Suprapubic skin (tissue), 4 donors: ENCODE measurements around the gene LTBR. TPM values are rescaled to one million over a fixed set of nuclear protein-coding genes. Genes with fewer than 3 reads are reported as not detected.
A peak's percentile ranks its signal among the peaks of the same experiment; 100 is the strongest.
"Not testable (repeated sequence)": the region's sequence is repeated elsewhere in the genome, so short reads cannot be mapped to it uniquely, and the experiment has no call there.

Source experiments
- DNase-seq, 2 donors: peaks; one replicate each; pipeline ENCODE4 v3.0.0-alpha.2; 2019; ENCODE audit warnings: low spot score in 2 of 2
- H3K27ac ChIP-seq: fragments of 200-600 bp; sonication (generic); one replicate; pipeline ENCODE4 v1.5.1; 2019
- H3K27me3 ChIP-seq: fragments of 200-600 bp; sonication (generic); one replicate; pipeline ENCODE4 v1.5.1; 2019
- H3K36me3 ChIP-seq: fragments of 200-600 bp; sonication (generic); one replicate; pipeline ENCODE4 v1.5.1; 2019
- H3K4me1 ChIP-seq: fragments of 200-600 bp; sonication (generic); one replicate; pipeline ENCODE4 v1.5.1; 2019
- H3K4me3 ChIP-seq: fragments of 200-600 bp; sonication (generic); one replicate; pipeline ENCODE4 v1.5.1; 2019; ENCODE audit warnings: mild to moderate bottlenecking
- H3K9me3 ChIP-seq: fragments of 200-600 bp; sonication (generic); one replicate; pipeline ENCODE4 v1.5.1; 2019
- CTCF ChIP-seq, 2 donors: fragments of 200-600 bp in 1 of 2; fragments of 450-650 bp in 1 of 2; sonication (generic) in 1 of 2; IDR thresholded peaks; one replicate each; pipeline ENCODE4 v1.5.1; 2016 to 2019; ENCODE audit warnings: antibody characterized with exemption in 2 of 2, mild to moderate bottlenecking in 1 of 2, moderate library complexity in 1 of 2
- EP300 ChIP-seq: sonication (generic); formaldehyde crosslinking; IDR thresholded peaks from one replicate; pipeline ENCODE4 v1.6.1; 2017; ENCODE audit warnings: antibody characterized with exemption
- POLR2A ChIP-seq, 2 donors: fragments of 450-650 bp; IDR thresholded peaks; one replicate each; pipeline ENCODE4 v1.6.1; 2017; ENCODE audit warnings: antibody characterized with exemption in 2 of 2, mild to moderate bottlenecking in 2 of 2, moderate library complexity in 2 of 2
- POLR2AphosphoS5 ChIP-seq, 3 donors: sonication (generic); formaldehyde crosslinking; IDR thresholded peaks; one replicate each; pipeline ENCODE4 v1.6.1; 2017; ENCODE audit warnings: antibody characterized with exemption in 3 of 3
- WGBS: methylation state at CpG from one replicate; pipeline ENCODE4 v1.1.5; 2018; 5-methylcytosine and 5-hydroxymethylcytosine counted together
- total RNA-seq, 4 donors: library from RNA; depleted of rRNA; stranded (reverse); fragments of >200 nt; gene quantifications; one replicate each; pipeline ENCODE4 v1.1.0, GENCODE V29; 2016

The LTBR gene
- total RNA-seq, 4 donors from 2014 or later, result 157 to 297 (median 204) TPM

DNA sequence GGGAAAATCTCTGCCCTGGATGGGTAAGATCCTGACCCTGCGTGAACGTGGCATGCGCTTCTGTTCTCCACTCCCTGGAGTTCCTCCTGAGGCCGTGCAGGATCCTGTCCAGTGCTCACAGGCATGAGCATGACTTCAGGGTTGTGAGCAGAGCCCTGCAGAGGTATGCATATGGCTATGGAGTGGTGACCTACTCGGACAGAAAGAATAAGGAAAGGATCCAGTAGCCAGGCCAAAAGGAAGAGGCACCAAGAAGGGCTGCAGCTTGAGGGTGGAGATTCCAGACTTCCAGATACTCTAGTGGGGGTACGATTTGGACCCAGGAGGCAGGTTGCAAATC lies 40.0 kb downstream of the LTBR start:
- WGBS, result 63% methylated on average over 6 of the region's 6 CpGs
- H3K4me1 ChIP-seq, result peaks cover 8% of the 10 kb centered on the region
- H3K36me3 ChIP-seq, result no peaks in the 10 kb centered on the region
- H3K4me3 ChIP-seq, result no peak overlapping the region
- no peak for TF ChIP-seq POLR2A (IDR thresholded peaks at IDR 0.05)
- no peak for TF ChIP-seq CTCF (IDR thresholded peaks at IDR 0.05)
- TF ChIP-seq EP300, result no peak
- no peak for TF ChIP-seq POLR2AphosphoS5 (IDR thresholded peaks at IDR 0.05)
- H3K9me3 ChIP-seq, result no peaks in the 10 kb centered on the region
- no peak overlapping the region for H3K27ac ChIP-seq
- no peaks in the 10 kb centered on the region for H3K27me3 ChIP-seq
- DNase-seq, result no peak

GRCh38 chr12:6424866-6425265 lies 40.9 kb downstream of the LTBR start:
- WGBS, result 87% methylated on average over 8 of the region's 8 CpGs
- no peak for DNase-seq
- Histone ChIP-seq H3K36me3 (no peaks in the 10 kb centered on the region), H3K4me1 (peaks cover 11% of the 10 kb centered on the region), H3K27ac (no peak overlapping the region), H3K27me3 (no peaks in the 10 kb centered on the region), H3K9me3 (no peaks in the 10 kb centered on the region), H3K4me3 (no peak overlapping the region)
- TF ChIP-seq EP300 (no peak), POLR2A (IDR thresholded peaks at IDR 0.05) (no peak), CTCF (IDR thresholded peaks at IDR 0.05) (no peak), POLR2AphosphoS5 (IDR thresholded peaks at IDR 0.05) (no peak)

DNA sequence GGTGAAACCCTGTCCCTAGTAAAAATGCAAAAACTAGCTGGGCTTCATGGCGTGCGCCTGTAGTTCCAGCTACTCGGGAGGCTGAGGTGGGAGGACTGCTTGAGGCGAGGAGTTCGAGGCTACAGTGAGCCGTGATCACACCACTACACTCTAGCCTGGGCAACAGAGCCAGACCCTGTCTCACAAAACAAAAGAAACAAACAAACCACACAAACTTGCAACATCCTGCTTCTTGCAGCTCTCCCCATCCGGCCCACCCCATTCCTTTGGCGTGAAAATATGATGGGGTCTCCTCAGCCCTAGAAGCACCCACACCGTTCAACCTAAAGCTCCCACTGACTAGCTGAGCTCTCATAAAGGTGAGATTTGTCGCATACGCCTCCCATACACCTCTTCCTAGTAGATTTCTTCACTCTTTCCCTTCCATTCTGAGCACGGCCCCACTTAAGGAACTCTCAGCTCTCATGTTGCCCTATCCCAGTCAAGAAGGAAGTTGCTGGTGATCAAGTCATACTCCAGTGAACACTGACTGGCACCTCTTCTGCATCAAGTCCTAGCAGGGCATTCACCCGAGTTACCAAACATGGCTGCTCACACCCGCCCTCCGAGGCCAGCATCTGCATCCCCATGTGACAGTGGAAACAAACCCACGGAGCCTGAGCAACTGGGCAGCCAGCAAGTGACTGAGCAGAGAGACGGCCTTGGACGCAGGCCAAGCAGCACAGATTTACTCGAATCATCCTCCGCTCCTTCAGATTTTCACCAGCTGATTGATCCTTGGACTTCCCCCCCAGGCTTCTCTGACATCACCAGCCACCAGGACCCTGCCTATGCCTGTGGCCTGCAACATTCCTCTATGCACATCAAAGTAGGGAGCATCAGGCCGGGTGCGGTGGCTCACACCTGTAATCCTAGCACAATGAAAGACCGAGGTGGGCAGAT lies 41.9 kb downstream of the LTBR start:
- no peak for TF ChIP-seq CTCF (IDR thresholded peaks at IDR 0.05)
- no peak for TF ChIP-seq POLR2AphosphoS5 (IDR thresholded peaks at IDR 0.05)
- no peak for TF ChIP-seq EP300
- TF ChIP-seq POLR2A (IDR thresholded peaks at IDR 0.05), result no peak
- Histone ChIP-seq H3K27me3 (no peaks in the 10 kb centered on the region), H3K4me1 (peaks cover 19% of the 10 kb centered on the region), H3K27ac (no peak overlapping the region), H3K4me3 (no peak overlapping the region), H3K9me3 (no peaks in the 10 kb centered on the region), H3K36me3 (no peaks in the 10 kb centered on the region)
- 81% methylated on average over 23 of the region's 23 CpGs for WGBS
- DNase-seq, result peak in 1 of 2 donors; percentile 60

DNA sequence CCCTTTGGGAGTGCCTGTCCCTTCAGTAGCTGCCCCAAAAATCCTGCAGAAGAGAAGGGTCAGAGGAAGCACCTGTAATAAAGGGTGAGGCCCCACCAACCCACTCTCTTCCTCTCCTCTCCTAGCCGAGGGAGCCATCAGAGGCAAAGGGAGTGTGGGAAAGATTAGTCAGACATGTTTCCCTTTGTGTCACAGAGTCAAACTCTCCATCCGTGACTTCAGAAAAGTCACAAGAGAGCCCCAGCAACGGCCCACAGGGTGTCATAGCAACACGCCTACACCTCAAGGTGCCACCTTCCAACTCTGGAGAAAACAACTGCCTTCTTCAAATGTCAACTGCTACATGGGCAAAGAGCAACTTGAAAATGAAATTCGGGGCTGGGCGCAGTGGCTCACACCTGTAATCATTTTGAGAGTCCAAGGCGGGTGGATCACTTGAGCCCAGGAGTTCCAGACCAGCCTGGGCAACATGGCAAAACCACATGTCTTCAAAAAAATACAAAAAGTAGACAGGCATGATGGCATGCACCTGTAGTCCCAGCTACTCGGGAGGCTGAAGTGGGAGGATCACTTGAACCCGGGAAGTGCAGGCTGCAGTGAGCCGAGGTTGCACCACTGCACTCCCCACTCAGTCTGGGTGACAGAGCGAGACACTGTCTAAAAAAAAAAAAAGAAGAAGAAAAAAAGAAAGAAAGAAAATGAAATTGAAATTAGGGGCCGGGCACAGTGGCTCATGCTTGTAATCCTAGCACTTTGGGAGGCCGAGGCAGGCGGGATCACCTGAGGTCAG lies 43.1 kb downstream of the LTBR start:
- Histone ChIP-seq H3K9me3 (no peaks in the 10 kb centered on the region), H3K4me3 (no peak overlapping the region), H3K27me3 (no peaks in the 10 kb centered on the region), H3K36me3 (no peaks in the 10 kb centered on the region), H3K27ac (no peak overlapping the region), H3K4me1 (peaks cover 25% of the 10 kb centered on the region)
- TF ChIP-seq EP300, result no peak
- TF ChIP-seq CTCF (IDR thresholded peaks at IDR 0.05), result no peak
- no peak for TF ChIP-seq POLR2AphosphoS5 (IDR thresholded peaks at IDR 0.05)
- TF ChIP-seq POLR2A (IDR thresholded peaks at IDR 0.05), result no peak
- DNase-seq, result peak in 1 of 2 donors; percentile 48
- WGBS, result 72% methylated on average over 14 of the region's 14 CpGs

- not testable (repeated sequence) for H3K36me3 ChIP-seq, H3K27ac ChIP-seq, H3K27me3 ChIP-seq, H3K9me3 ChIP-seq, H3K4me3 ChIP-seq, DNase-seq
- WGBS, result 95% methylated on average over 10 of the region's 10 CpGs
- peaks cover 25% of the 10 kb centered on the region for H3K4me1 ChIP-seq
Measured at GRCh38 chr12:6427796-6428195, 43.8 kb downstream of the LTBR start.
